WI38 (cell line): ENCODE measurements around the gene SPATA4.

Source experiments
- H3K4me3 ChIP-seq: 2 replicates; pipeline ENCODE4 v1.5.1; 2011; ENCODE audit warnings: low read depth, mild to moderate bottlenecking, control low read depth, low read length
- TF ChIP-seq, protein P1 (sequence below): IDR thresholded peaks from 2 replicates; pipeline ENCODE4 v1.5.1; 2012; ENCODE audit warnings: low read depth, mild to moderate bottlenecking, control low read depth, low read length

The SPATA4 gene

DNA sequence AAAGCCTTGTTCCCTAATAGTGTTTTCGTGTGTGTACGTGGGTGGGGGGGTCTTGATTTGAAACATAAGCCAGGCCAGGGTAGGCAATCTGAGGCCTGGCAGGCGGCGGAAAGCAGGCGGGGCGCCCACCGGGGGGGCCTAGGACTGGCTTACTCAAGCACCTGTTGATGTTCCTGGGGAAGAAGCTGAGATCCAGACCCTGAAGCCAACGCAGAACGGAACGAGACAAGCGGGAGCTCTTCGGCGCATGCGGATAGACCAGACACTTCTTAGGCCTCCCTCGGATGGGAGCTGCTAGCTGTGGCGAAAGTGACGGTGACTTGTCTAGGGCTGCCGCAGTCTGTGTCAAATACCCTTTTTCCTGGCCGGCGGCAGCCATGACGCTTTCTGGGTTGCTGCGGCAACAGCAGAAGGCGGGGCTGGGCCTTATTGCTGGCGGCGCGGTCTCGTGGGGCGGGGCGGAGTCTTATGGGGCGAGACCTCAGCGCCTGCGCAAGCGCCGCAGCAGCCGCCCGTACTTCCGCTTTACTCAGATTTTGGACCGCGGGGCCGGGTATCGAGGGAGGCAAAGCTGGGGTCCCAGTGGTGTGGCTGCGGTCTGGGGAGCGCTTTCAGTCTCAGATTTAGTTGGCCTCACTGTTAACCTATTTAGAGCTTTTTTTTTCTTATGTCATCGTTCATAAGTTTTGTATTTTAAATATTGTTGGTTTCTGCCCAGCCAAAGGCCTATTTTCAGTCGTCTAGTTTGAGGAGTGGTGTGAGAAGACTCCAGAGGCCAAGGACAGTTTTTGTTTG lies at the start of gene SPATA4:
TSS of gene SPATA4 (minus strand) at position 402 of the 795 bp plus-strand sequence. CDS start at position 379, 23 bp downstream.
- TF ChIP-seq, protein P1, sequence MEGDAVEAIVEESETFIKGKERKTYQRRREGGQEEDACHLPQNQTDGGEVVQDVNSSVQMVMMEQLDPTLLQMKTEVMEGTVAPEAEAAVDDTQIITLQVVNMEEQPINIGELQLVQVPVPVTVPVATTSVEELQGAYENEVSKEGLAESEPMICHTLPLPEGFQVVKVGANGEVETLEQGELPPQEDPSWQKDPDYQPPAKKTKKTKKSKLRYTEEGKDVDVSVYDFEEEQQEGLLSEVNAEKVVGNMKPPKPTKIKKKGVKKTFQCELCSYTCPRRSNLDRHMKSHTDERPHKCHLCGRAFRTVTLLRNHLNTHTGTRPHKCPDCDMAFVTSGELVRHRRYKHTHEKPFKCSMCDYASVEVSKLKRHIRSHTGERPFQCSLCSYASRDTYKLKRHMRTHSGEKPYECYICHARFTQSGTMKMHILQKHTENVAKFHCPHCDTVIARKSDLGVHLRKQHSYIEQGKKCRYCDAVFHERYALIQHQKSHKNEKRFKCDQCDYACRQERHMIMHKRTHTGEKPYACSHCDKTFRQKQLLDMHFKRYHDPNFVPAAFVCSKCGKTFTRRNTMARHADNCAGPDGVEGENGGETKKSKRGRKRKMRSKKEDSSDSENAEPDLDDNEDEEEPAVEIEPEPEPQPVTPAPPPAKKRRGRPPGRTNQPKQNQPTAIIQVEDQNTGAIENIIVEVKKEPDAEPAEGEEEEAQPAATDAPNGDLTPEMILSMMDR, result no peak
- H3K4me3 ChIP-seq, result peak within 1 kb of the TSS; percentile 69

DNA sequence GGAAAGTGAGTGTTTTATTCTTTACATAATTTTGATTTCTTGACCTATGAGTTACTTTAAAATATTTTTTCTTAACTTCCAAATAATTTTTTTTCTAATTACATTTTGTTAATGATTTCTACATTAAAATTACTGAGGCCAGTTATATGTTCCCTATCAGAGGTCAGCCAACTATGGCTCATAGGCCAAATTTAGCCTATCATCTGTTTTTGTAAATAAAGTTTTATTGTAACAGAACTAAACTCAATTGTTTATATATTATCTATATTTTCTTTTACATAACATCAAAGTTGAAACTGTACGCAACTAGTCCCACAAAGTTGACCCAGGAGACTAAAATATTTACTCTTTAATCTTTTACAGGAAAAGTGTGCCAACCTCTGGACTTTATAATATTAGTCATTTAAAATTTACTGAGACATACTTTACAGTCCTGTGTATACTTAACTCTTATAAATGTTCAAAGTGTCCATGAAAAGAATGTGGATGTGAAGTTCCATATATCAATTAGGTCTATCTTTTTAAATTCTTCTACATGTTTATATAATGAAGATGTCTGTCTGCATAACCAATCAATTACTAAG lies 47.5 kb upstream of the SPATA4 start:
- TF ChIP-seq, protein P1, result no peak
- no peak overlapping the region for H3K4me3 ChIP-seq

DNA sequence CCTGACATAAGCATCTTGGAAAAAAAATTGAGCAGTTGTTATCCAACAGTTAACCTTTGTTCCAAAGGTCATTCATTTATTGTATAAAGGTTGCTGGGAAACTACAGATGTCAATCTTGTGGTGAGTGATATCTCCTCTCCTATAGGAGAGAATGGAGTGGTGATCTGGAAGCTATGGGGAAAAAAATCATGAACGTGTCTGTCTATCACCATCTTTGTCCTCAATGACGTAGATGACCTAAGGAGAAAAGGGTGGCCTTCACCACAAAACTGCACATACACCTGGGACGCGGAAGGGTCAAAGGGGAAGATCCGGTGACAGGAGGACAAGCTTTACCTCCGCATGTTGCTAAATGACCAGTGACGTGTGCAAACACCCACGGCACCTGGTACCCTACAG lies 46.3 kb upstream of the SPATA4 start:
- no peak overlapping the region for H3K4me3 ChIP-seq
- TF ChIP-seq, protein P1, result no peak

DNA sequence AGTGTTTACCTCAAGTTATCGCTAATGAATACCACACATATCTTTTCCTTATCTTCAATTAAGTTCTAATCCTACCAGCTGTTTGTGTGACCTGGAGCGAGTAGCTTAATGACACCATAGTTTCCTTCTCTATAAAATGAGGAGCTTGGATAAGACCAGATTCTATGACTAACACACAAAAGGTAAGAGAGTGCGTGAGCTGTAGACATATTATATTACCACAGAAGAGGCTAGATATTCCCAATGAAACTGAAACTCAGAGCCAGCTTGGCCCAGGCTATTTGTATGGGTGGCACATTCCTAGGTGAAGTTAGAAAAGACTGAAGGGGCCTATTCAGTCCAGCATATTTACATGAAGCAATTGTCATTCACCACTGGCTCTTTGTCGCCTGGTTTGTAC lies 43.4 kb upstream of the SPATA4 start:
- H3K4me3 ChIP-seq, result no peak overlapping the region
- TF ChIP-seq, protein P1, result no peak

DNA sequence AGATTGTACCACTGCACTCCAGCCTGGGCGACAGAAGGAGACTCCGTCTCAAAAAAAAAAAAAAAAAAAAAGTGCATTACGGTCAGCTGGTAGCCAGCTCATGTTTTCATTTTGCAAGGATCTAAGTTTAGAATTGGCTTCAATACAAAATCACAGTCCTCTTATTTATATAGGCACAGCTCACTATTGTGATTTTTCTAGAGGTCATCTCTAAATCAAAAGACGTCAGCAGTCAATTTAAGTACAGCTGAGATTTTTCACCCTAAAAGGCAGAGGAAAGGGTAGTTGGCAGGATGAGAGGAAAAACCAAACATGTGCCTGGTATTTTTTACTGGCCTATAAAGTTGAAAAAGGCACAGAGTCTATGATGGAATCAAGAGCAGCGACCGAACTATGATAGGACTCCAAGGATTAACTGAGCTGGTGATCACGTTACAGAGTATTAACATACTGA lies 42.8 kb upstream of the SPATA4 start:
- TF ChIP-seq, protein P1, result no peak
- H3K4me3 ChIP-seq, result peak overlapping the region; percentile 18; the same call in 1 of the 2 replicates

DNA sequence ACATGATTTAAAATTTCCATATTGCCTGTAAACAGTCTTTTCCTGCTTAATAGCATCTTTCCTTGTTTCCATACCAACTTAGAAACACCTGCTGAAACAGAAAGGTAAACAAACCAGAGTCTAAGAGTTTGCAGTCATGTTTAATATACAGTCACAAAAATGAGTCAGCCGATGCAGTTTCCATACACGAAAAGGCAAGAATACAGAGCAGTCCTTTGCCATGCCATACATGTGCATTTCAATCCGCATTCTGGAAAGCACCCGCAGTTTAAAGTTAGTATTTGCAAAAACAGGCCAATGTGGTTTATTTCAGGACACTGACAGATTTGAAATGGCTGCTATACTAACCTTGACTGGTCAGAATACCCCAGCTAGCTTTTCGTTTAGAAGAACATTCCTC lies 41.6 kb upstream of the SPATA4 start:
- TF ChIP-seq, protein P1, result no peak
- H3K4me3 ChIP-seq, result no peak overlapping the region; the same call in 1 of the 2 replicates

DNA sequence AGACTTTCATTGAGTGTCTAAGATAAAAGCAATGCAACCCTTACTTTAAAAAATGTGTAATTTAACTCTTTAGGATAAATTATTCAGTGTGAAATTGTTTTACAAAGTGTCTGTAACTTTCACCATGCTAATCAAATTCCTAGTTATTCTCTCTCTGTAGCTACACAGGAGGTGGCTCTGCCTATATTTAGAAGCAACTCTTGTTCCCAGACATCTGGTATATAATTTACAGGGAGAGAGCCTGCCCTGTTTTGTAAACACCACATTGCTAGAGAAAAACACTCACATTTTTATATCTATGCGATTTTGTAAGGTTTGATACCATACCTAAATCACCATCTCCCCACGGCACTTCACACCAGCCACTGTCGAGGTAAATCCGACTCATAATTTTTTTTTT lies 35.5 kb upstream of the SPATA4 start:
- H3K4me3 ChIP-seq, result no peak overlapping the region

More for the DNA sequence above, 35.5 kb upstream of the SPATA4 start:
- TF ChIP-seq, protein P1, result no peak
